ENCODE data around the gene ARMC7.

Gene ARMC7

DNA sequence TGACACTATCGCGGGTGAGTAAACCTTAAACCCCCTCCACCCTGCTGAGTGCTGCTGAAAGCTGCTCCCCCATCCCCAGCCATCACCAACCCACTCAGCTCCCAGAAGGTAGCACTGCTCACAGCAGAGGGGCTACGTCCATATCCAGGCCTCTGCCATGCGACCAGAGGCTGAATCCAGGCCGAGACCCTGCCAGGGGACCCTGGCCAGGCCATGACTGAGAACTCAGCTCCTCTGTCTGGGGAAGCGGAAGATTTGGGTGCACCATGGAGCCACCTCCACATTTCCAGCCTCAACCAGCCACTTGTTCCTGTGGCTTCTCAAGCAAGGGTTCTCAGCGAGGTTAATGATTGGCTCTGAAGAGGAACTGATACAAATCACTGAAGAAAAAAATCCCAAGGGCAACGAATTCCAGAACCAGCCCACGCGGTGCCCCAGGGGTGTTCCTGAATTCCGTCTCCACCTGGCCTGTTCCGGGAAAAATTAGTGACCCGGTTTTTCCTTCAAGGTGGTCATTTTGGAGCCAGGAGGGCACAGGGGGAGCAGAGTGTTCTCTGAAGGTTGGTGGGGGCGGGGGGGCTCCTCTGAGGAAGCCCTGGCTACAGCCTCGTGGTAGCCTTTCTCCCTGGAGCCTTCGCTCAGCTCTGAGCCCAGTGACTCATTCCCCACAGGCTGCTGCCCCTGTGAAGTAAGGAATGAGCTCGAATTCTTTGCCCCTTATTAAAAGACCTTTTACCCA is 31.3 kb upstream of the ARMC7 start:
- DNase-seq = no peak

DNA sequence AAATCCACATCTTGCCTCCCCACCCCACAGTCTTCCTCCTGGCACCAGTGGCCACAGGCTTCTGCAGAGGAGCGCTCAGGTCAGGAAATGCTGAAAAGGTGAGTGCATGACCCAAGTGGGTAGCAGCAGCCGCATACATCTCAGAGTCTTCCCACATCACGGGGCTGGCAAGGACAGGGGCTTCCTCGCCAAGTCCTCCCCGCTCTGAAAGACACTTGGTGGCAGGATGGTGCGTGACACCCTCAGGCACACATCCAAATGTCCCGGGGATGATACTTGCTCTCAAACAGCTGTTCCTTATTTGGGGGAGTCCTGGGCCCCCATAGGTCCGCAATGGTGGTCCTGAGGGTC is 30.8 kb upstream of the ARMC7 start:
- no peak for DNase-seq

DNA sequence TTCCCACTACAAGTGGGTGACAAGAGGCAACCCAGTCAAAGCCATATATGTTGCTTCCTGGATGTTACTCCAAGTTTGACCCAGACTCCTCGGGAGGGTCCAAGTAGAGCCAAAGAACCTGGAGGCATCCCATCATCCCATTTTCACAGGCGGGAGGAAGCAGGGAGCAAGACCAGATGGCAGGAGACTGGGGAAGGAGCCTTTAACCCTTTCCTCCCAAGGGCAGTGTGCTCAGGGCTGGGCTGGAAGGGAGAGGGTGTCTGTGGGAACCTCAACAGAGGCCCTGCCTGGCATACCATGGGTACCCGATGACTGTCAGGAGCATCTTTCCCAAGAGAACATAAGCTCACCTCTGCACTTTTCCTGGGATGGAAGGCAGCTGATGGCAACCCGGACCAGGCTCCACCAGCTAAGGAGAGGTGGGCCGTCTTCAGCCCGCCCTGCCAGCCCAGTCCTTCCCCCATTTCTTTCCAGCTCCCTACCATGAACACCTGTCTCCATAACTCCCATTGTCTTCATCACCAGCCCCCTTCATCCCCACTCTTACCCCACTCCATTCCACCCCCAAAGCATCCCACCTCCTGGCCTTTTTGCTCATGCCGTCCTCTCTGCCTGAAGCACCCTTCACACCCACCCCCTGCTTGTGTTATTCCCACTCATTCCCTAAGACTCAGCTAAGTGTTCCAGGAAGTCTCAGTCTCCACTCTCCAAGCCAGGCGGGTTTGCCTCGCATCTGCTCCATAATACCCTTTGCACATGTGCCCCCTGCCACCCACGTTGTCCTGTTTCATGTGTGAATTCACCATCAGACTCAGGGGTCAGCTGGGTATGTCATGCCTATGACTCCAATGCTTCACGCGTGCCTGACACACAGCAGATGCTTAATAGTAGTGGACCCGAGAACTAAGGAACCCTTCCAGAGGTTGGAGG is 27.9 kb upstream of the ARMC7 start:
- no peak for DNase-seq

DNA sequence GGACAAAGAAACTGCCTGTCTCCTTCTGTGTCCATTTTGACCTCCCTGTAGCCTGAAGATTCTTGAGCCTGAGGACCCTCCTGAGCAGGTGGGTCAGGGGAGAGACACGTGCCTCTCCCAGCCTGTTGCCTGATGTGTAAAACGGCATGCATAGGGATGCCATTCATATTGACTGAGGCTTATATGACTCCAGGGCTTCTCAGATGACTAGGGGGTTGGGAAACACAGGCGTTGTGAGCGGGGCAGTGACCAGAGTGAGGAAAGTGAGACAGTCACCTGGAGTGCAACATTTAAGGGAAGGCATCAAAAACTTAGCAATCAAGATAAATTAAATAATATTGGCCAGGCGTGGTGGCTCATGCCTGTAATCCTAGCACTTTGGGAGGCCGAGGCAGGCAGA is 27.1 kb upstream of the ARMC7 start:
- no peak for DNase-seq

DNA sequence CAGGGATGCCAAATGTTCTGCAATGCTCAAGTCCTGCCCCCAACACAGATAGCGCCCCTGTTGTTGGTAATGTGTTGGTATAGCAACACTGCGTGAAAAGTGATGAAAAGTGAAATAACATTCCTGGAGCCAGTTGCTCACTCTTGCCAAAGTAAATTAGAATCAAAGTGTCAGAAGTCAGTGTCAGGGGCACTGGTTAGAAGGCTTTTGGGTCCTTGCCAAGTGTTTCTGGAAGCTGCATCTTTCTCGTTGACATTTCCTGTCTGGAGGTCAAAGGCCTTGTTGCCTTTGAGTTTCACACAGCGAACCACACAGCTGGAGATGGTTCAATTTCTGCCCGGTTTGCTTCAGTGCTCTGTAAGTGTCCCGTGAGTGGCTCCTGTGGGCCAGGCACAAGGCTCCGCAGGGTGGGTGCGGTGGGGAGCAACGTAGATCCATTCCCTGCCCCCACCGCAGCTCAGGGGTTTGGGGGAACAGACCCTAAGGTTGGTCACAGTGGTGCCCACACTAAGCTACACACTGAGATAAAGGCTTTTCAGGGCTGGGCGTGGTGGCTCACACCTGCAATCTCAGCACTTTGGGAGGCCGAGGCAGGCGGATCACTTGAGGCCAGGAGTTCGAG is 25.6 kb upstream of the ARMC7 start:
- peak; percentile 66 for DNase-seq

DNA sequence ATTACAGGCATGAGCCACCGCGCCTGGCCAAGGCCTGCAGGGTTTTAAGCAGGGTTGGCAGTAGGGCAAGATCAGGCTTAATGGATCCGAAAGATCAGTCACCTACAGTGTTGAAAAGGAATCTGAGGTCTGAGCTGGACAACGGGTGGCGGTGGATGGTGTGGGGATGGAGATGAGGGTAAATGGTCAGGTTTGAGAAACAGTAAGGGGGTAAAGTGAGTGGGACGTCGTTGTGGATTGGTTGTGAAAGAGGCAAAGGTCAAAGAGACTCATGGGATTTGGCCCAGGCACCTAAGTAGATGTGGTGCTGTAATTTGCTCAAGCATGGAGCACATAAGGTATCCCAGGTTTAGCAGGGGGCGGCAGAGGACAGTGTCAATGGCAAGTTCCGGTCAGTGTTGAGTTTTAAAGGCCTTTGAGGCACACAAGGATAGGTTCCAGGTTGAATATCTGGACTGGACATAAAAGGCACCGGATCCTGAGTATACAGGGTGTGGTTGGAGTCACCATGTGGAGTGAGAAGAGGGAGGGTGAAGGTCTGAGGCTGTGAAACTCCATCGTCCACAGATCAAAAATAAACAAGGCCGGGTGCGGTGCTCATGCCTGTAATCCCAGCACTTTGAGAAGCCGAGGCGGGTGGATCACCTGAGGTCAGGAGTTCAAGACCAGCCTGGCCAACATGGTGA is 23.1 kb upstream of the ARMC7 start:
- no peak for DNase-seq

DNA sequence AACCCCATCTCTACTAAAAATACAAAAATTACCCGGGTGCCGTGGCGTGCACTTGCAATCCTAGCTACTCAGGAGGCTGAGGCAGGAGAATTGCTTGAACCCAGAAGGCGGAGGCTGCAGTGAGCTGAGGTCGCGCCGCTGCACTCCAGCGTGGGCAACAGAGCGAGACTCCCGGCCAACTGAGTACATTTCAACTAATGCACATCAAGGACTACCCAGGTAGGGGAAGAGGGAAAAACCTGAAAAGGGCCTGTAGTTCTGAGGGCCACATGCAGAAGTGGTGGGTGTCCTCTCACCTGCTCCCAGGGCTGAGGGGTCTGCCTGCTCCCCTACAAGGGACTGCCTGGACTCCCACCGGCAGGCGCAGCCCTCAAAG is 22.6 kb upstream of the ARMC7 start:
- DNase-seq = no peak

DNA sequence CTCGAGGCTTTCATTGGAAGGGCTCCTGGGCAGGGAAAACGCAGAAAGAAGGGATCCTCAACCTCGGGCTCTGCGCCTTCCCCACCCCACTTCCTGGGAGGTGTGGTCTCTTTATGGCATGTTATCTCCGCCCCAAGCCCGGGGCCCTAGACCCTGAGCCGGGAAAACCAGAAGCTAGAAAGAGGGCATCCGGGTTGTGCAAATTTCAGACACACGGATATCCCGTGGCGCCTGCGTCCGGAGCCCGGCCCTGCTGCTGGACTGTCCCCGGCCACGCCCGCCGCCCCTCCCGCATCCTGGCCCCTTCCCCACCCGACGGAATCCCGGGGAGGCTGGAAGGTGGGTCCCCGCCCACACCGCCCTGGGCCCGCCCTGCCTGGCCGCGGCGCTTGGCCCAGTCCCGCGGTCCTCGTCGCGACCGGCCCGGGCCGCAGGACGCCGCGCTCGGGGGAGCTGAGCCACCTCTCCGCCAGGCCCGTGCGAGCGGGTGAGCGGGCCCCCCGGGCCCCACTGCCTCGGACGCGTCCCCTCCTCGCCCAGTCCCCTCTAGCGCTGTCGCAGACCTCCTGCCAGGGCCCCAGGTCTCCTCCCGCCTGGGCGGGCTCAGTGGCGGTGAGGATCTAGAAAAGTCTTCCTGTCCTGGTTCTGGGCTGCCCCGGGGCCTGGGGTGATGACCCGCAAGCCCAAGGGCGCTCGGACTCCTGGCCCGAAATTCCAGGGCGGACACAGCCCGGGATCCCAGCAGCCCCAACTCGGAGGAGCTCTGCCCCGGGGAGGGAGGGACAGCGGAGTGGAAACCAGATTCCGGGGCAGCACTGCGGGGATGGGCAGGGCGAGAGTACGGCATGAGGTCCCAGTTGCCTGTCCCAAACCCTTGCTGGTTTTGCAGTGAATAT is 22.0 kb upstream of the ARMC7 start, which contains the start of gene SLC16A5:
Gene SLC16A5 (plus strand): TSS at position 397 of the 896 bp plus-strand sequence. CDS start 5,683 bp downstream, outside the sequence.
- DNase-seq = peak; percentile 88

DNA sequence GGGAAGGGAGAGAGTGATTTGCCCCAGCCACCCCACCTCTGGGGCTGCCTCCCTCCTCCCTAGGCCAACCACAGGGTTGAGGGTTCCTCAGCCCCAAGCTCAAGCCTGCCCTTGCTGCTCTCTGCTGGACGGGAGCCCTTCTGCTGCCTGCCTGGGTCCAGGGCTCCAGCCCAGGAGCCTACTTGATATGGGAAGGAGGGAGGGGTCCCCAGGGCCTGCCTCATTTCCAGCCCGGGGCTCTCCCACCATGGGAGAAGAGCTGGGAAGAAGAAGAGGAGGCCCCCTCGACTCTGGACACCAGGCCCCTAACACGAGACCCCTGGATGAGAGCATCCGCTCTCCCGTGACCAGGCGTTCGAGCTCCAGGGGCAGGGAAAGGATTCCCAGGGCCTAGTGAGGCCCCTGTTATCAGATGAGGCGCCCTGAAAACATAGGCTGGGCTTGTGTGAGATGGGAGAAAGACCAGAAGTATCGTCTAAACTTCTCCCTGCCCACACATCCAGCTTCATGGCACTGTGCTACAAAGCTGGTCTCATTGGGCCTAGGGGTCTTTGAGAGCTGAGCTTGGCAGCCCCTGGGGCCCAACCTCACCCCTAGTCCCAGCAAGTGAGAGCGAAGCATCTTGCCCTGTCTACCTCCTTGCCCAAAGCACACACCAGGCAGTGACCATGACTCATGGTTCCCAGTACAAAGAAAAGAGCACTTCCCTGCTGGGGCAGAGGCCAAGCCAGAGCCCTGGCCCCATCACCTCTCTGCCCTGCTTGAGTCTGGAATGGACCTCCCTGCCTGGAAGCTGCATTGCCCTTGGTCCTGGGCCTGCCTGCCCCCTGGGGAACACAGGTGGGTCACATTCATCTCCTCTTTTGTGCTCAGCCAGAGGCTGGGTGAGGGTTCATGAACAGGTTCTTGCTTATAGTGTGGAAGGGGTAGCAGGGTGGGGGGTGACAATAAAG is 21.0 kb upstream of the ARMC7 start:
- no peak for DNase-seq

DNA sequence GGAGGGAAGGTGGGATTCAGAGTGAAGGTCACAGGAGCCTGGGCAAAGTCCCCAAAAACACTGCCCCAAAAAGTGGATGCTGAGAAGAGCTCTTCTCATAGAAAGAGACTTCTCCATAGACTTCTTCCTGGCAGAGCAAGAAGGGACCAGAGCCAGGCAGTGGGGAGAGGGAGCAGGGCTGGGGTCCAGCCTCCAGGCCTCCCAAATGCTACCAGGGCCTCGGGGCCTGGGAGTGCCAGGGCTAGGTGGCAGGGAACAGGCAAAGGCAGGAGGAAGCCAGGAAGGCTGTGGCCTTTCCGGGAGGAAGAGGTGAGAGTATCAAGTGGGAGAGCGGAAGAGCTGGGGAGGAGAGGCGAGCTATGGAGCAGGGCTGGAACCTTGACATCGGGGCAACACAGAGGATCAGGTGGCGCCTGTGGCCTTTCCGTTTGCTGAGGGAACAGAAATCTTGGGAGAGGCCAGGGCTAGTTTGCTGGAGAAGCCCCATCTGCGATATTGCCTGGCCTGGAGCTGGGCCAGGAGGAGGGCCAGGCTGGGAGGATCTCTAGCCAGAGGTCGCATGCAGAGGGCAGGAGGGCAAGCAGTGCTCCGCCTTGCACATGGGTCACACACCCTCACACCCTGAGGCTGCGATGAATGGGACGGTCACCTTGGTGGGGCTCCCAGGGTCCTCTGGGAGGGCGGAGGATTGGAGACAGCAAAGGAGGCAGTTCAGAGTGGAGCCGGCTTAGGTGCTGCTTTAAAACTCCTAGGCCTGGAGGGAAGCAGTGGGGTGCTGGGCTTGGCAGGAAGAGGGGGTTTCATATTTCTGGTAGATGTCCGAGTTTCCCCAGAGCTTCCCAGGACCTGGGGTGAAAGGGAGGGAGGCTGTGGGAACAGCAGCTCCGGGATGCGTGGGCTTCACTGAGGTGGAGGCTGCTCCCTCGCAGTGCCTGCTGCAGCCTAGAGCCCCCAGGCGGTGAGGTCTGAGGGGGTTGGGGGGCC is 18.6 kb upstream of the ARMC7 start:
- peak; percentile 31 for DNase-seq

DNA sequence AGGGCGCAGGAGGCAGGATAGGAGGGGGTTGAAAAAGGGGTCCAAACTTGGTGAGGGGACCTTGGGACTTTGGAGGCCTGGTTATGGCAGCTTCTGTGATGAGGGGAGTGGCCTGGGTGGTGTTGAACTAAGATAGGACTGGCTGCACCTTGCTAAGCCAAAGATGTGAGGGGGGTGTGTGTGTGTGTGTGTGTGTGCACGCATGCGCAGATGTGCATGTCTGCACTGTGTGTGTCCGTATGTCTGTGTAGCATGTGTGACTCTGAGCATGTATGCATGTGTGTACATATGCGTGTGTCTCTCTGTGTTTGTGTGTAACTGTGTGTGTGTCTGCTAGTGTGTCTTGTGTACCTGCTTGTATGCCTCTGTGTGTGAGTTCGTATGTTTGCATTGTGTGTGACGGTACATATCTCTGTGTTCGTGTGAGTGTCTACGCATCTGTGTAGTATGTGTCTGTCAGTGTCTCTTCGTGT is 17.9 kb upstream of the ARMC7 start:
- no peak for DNase-seq

DNA sequence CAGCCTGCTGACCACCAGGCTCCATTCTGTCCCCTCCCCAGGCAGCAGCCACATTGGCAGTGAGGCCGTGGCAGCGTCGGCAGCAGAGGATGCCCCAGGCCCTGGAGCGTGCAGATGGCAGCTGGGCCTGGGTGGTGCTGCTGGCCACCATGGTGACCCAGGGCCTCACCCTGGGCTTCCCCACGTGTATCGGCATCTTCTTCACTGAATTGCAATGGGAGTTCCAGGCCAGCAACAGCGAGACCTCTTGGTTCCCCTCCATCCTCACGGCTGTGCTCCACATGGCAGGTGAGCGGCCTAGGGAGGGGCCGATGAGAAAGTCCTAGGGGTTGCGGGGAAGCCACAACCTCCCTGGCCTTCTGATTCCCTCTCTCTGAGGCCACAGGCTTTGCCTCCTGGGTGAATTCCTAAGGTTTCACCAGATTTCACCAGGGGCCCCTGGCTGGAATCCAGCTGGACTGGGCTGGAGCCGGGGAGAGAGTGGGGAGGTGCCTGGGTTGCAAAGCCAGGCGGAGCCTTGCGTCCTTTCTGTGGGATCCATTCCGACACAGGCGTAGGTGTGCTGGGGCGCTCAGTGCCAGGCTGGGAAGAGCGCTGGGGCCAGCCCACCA is 16.1 kb upstream of the ARMC7 start:
- no peak for DNase-seq

DNA sequence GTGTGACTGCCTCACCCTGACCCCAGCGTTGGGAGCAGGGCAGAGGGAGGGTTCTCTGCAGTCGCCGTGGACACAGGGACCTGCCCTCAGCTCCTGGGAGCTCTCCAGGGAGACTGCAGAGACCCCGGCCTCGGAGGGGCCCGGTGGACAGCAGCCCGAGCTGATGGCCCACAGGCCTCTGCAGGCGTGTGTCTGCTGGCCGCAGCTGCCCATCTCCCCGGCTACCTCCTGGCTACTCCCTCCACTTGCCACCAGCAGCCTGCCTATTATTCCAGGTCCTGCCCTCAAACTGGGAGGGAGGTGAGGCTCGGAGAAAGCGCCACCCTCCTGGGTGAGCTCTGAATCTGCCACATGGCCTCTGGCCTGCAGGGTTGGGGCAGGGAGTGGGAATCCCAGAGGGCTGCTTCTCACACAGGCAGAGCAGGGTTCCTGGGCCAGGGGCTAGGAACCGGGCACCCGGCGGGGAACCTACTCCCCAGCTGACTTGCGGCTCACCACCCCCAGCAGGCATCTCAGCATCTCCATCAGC is 14.8 kb upstream of the ARMC7 start:
- no peak for DNase-seq

DNA sequence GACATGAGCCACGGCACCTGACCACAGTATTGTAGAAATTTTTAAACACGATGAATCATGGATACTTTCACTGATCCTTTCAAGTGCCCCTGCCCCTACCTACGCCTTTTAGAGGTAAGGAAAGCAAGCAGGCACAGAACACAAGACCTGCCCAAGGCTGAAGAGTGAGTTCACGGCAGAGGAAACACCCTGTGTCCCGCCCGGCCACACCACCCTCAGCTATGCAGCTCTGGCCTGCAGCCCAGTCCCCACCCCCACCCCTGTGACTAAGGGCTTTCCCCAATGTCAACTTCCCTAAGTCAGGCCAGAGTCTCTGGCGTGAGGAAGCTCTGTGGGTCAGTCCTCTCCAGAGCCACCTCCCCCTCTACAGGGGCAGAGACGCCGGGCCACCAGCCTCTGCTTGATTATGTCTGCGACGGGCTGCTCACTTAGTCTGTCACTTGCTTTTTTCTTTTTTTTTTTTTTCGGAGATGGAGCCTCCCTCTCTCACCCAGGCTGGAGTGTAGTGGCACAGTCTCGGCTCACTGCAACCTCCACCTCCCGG is 13.6 kb upstream of the ARMC7 start:
- peak; percentile 33 for DNase-seq

DNA sequence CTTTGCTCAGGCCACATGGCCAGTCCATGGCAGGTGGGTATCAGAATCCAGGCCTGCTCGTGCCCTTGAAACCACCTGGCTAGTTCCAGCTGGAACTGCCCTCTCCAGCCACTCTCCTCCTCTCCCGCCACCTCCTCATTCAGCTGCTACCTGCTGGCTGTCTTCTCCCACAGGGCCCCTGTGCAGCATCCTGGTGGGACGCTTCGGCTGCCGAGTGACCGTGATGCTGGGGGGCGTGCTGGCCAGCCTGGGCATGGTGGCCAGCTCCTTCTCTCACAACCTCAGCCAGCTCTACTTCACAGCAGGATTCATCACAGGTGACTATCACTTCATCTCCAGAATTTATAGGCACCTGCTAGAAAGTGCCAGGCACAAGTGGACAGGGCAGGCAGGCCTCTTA is 11.9 kb upstream of the ARMC7 start:
- no peak for DNase-seq

DNA sequence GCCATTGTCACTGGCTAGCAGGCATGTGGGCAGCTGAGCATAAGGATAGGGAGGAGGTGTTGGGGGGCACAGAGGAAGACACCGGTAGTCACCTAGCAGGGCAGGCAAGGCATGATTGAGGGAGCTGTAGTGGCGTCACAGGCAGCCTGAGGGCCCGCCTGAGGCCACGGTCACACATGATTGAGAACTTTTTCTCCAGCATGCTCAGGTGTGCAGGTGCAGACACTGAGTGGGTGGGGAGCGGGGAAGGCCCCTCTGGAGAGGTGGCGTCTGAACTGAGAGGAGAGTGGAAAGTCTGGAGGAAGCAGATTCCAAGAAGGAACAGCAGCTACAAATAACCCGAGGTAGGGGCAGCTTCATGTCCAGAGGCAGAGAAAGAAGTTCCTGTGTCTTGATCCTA is 10.9 kb upstream of the ARMC7 start:
- no peak for DNase-seq

DNA sequence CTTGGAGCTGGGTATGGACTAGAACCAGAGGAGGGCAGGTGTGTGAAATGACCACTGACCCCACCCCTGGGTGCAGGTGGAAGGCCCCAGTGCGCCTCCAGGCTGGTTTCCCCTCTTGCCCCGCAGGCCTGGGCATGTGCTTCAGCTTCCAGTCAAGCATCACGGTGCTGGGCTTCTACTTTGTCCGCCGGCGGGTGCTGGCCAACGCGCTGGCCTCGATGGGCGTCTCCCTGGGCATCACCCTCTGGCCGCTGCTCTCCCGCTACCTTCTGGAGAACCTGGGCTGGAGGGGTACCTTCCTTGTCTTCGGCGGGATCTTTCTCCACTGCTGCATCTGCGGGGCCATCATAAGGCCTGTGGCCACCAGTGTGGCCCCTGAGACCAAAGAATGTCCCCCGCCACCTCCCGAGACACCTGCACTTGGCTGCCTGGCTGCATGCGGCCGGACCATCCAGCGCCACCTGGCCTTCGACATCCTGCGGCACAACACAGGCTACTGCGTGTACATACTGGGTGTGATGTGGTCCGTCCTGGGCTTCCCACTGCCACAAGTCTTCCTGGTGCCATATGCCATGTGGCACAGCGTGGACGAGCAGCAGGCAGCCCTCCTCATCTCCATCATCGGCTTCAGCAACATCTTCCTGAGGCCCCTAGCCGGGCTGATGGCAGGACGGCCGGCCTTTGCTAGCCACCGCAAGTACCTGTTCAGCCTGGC is 9.7 kb upstream of the ARMC7 start:
- DNase-seq = no peak

DNA sequence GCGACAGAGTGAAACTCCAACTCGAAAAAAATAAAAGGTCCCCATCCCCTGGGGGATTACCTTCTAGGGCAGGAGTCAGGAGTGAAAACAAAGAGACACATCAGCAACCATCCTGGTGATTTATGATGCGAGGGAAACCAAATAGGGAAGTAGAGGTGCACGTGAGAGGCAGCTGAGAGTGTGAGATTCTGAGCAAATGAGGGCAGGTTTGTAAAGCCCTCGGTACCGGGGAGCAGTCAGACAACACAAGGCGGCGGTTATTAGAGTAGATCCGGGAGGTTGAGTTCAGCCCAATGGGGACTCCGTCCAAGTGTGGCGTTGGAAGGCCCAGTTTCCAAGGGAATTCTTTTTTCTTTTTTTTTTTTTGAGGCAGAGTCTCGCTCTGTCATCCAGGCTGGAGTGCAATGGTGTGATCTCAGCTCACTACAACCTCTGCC is 7.4 kb upstream of the ARMC7 start:
- DNase-seq = peak; percentile 74
